GM12864 (cell line): Measurements from ENCODE around the gene POM121L2.
A peak's percentile ranks its signal among the peaks of the same experiment; 100 is the strongest.

Source experiments
- DNase-seq: peaks from one replicate; pipeline ENCODE4 v3.0.0-alpha.2; 2011; ENCODE audit warnings: low read depth
- H3K4me3 ChIP-seq: 2 replicates; pipeline ENCODE4 v1.5.1; 2011; ENCODE audit warnings: mild to moderate bottlenecking, low read depth, low read length, control low read depth
- CTCF ChIP-seq: IDR thresholded peaks from 2 replicates; pipeline ENCODE4 v1.5.1; 2011; ENCODE audit warnings: low read depth, mild to moderate bottlenecking, moderate library complexity, low read length, control low read depth, inconsistent platforms; ENCODE audit errors: missing control alignments

POM121L2 gene

GRCh38 chr6:27287751-27288135 is 24.3 kb downstream of the POM121L2 start:
- peak overlapping the region; percentile 65 for H3K4me3 ChIP-seq
- DNase-seq, result no peak
- TF ChIP-seq CTCF, result no peak

GRCh38 chr6:27286141-27286540 is 25.9 kb downstream of the POM121L2 start:
- TF ChIP-seq CTCF, result no peak
- no peak for DNase-seq
- no peak overlapping the region for H3K4me3 ChIP-seq

- DNase-seq, result no peak
- no peak for TF ChIP-seq CTCF
- H3K4me3 ChIP-seq, result no peak overlapping the region
Observed at GRCh38 chr6:27283279-27283678, 28.8 kb downstream of the POM121L2 start.

GRCh38 chr6:27281569-27281968 is 30.5 kb downstream of the POM121L2 start:
- TF ChIP-seq CTCF, result no peak
- H3K4me3 ChIP-seq, result no peak overlapping the region
- no peak for DNase-seq

GRCh38 chr6:27281105-27281539 is 31.0 kb downstream of the POM121L2 start:
- no peak for TF ChIP-seq CTCF
- H3K4me3 ChIP-seq, result no peak overlapping the region; the same call in 1 of the 2 replicates
- no peak for DNase-seq

GRCh38 chr6:27280540-27281000 is 31.5 kb downstream of the POM121L2 start:
- H3K4me3 ChIP-seq, result peak overlapping the region; percentile 53
- no peak for DNase-seq
- TF ChIP-seq CTCF, result no peak

GRCh38 chr6:27280064-27280539 is 32.0 kb downstream of the POM121L2 start:
- no peak for TF ChIP-seq CTCF
- no peak for DNase-seq

More at GRCh38 chr6:27280064-27280539, 32.0 kb downstream of the POM121L2 start:
- peak overlapping the region; percentile 53 for H3K4me3 ChIP-seq
